Measurements from ENCODE around the gene SH3BP2.

The SH3BP2 gene

DNA sequence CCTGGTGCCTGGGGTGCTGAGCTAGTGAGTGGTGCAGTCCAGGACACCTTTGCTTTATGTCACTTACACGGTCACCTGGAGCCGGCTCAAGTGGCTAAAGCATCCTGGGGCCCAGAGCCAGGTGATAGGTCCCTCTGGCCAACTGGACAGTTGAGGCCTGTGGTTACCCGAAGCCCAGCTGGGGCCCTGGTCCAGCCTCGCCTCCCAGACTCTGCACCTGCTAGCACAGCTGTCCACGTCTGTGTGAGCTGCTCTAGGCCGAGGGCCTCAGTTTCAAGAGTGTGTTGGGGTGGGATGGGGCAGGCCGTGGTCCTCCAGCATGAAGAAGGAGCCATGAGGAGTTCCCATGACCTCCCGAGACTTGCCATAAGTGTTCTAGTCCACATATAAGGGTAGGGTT lies 43.1 kb downstream of the SH3BP2 start:
- DNase-seq, result no peak

DNA sequence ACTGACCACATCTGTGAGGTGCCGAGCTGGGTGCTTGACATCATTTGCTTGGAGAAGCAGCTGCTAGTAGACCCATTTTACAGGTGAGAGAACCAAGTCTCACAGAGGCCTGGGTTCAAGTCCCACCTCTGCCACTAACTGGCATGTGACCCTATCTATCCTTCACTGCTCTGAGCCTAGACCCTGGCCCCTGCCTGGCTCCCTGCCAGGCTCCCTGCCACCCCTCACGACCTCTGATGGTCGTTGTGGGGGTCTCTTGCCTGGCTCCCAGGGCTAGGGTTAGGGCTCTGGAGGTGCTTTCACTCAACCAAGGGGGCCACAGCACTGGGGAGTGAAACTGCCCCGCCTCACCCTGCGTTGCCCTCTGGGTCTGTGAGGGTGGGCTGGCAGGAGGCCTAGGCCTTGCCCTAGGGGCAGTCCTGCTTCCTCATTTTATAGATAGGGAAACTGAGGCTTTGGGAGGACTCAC lies 43.5 kb downstream of the SH3BP2 start:
- DNase-seq, result no peak

DNA sequence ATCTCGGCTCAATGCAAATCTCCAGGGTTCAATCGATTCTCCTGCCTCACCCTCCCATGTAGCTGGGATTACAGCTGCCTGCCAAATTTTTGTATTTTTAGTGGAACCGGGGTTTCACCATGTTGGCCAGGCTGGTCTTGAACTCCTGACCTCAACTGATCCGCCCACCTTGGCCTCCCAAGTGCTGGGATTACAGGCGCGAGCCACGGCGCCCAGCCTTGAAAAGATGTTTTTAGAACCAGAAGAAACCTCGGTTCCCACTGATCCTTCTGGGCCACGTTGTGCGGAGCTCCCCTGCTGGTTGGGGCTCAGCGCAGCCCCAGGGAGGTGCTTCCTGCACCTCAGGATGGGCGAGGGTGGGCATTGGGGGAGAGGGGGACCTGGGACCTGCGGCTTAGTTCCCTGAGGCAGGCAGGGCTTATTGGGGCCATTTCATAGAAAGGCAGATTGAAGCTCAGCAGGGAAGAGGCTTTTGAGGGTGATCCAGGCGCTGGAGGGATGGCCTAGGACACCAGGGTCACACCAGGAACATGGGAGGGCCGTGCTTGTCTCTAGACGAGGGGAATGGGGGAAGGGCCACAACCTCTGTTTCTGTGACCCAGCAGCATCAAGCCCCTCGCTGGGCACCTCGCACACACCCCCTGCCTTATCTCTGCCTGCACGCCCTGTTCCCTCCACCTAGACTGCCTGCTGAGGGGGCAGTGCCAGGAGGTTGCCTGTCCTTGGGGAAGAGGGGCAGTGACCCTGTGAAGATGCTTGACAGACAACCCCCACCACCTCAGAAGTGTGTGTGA lies 44.4 kb downstream of the SH3BP2 start:
- no peak for DNase-seq

DNA sequence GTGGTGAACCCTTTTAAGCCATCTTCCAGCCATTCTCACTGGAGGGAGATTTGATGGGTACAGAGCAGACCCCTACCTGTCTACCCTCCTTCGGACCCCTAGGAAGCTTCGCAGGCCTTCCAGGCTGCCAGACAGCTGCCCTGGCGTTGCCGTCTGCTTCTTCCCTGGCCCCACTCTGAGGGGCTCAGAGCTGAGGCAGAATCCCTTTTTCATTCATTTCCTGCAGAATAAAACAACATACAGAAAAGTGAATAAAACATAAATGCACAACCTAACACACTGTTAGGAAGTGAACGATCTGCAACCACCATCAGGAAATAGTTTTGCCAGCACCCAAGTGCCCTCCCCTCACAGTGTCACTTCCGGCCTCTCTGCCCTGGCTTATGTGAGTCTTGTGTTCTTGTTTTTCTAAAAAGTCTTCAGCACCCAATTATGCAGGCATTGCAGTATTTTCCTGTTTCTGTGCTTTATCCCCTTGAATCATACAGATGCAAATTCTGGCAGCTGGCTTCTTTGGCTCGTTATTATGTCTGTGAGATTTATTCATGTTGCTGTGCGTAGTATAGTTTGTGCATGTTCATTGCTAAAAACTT lies 45.1 kb downstream of the SH3BP2 start:
- DNase-seq, result no peak

DNA sequence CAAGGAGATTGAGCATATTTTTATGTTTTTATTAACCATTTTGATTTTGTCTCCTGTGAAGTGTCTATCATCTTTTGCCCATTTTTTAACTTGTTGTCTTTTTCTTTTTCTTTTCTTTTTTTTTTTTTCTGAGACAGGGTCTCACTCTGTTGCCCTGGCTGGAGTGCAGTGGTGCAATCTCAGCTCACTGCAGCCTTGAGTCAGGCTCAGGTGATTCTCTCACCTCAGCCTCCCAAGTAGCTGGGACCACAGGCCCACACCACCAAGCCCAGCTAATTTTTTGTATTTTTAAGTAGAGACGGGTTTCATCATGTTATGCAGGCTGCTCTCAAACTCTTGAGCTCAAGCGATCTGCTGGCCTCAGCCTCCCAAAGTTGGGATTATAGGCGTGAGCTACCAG lies 46.2 kb downstream of the SH3BP2 start:
- no peak for DNase-seq

DNA sequence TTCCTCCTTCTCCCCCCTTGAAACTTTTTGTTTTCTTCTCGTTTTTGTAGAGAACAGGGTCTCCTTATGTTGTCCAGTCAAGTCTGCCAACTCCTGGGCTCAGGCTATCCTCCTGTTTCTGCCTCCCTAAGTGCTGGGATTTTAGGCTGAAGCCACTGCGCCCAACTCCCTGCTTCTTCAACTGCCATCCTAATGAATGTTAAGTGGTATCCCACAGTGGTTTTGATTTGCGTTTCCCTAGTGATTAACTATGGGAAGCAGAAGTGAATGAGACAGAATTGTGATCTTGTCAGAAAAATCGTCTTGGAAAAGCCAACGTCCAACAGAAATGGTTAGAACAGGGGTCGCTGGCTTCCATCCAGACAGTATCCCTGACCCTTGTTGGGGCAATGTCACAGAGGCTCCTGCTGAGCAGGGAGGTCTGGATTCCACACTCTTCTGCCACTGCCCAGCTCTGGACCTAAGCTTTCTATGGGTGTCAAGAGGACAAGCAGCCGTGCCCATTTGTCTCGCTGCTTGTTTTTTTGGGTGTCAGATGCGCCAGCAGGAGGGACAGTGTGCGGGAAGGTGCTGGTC lies 49.9 kb downstream of the SH3BP2 start:
- no peak for DNase-seq

DNA sequence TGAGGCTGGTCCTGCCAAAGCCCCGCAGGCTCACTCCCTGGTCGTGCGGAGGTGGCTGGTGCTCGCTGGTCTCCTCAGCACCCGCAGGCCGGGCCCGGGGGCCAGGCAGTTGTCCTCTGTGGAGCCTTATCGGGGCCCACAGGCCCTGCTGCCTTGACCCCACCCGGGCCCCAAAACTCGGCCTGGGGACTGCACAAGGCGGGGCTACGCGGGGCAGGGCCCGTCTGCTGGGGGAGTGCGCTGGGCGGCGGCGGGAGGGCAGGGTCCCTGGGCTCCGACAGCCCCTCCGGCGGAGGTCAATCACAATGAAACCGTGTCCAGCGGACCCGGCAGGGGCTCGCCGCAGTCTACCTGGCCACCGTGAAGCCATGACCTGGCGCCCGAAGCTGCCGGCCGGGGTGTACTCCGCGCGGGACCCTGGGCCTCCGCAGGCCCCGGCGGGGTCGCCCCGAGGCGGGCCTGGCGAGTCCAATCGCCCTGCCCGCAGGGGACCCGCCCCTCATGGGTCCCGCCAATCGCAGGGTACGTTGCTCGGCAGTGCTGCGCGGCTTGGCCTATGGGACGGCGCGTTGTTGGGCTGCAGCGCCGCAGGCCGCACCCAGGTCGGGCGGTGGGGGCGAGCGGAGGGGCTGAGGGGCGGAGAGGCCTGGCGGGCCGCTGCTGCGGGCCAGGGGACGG lies 50.5 kb downstream of the SH3BP2 start, which contains the start of gene ADD1:
TSS of gene ADD1 (plus strand) at position 582 of the 678 bp plus-strand sequence. CDS start 32,072 bp downstream, outside the sequence.
- DNase-seq, result peak in 1 of 2 experiments; percentile 53

DNA sequence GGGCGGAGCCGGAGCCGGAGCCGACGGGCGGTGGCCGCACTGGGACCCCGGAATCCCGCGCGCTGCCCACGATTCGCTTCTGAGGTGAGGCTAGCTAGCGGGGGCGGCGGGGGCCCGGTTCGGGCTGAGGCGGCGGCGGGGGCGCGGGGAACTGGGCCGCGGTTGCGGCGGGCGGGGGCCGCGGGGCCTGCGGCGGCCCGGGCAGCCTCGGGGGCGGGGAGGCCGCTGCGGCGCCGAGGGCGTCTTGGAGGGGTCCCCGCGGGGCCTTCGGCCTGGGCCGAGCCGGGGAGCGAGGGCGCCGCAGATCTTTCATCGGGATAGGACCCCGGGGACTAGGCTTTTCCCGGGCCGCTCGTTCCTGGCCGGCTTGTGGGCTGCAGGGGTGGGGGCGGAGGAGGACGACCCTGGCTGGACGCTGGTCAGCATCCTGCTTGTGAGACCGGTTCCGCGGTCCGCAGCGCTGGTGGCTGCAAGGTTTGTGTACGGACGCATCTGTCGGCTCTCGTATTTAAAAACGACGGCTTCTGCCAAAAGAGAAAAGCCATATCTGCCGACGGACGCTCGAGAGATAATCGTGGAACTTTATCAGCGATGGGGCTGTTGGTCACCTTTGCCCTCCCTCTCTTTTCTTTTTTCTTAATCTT lies 51.2 kb downstream of the SH3BP2 start:
- DNase-seq, result no peak

DNA sequence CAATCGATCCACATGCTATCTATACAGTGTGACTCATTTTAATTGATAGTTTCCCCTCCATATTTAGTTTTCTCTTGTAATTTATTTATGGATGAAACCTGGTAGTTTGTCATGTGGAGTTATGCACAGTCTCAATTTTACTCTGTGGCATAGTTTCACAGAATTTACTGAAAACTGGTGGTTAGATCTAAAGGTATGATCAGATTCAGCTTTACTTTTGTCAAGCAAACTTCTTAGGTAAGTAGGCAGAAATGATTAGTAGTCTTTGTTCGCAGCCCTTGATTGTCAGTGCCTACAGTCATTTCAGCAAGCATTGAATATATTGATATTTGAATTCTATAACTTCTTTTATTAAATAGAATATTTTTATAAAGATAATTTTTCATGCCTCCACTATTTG lies 53.3 kb downstream of the SH3BP2 start:
- DNase-seq, result no peak

DNA sequence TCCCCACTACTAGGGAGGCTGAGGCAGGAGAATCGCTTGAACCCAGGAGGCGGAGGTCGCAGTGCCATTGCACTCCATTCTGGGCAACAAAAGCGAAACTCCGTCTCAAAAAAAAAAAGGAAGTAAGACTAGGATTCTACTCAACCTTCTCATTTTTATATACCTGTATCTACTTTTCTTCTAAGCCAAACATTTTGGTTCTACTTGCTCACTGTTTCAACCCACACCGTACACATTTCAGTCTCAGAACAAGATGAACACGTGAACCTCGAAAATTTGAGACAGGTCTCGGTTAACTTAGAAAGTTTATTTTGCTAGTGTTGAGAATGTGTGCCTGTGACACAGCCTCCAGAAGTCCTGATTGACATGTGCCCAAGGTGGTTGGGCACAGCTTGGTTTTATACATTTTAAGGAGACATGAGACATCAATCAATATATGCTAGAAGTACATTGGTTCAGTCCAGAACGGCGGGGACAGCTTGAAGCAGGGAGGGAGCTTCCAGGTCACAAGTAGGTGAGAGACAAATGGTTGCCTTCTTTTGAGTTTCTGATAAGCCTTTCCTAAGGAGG lies 54.5 kb downstream of the SH3BP2 start:
- no peak for DNase-seq

DNA sequence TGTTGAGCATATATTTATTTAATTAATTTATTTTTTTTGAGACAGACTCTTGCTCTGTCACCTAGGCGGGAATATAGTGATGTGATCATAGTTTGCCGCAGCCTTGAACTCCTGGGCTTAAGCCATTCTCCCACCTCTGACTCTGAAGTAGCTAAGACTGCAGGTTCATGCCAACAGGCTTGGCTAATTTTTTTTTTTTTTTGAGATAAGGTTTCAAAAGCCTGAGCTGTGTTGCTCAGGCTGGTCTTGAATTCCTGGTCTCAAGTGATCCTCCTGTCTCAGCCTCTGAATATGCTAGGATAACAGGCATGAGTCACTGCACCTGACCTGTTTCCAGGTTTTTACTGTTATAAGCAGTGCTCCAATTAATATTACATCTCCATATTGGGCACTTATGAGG lies 55.6 kb downstream of the SH3BP2 start:
- DNase-seq, result no peak

DNA sequence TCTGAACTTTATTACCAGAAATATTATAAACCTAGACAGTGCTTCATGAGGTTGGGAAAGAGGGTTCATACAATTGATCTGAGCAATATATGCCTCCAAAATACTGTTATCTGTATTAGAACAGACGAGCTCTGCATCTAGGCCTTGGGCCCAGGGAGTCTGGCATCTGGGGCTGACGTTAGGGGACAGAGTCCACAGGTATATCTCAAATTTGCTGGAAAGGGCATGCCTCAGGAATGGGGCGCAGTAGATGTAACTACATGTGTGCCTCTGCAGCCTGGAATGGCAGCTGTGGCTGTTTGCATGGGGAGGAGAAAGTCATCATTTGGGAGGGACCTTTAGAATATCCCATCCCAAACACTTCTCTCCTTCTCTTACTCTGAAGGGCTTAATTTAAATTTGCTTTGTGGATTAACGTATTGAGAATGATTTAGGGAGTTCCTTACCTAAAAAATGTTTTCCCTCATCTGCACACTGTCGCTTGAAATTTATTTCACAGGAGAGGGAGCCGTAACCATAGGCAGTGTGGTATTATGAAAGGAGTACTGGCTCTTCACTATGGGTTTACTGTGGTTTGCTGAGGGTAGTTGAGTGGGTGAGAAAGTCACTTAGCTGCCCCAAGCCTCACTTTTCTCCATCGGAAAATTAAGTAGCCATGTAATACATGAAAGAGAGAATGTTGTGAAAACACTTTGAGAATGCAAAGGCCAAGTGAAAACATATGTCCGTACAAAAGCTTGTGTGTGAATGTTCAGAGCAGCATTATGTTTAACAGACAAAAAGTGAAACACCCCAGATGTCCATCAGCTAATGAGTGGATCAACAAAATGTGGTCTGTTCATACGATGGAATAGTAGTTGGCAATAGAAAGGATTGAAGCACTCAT lies 56.6 kb downstream of the SH3BP2 start:
- DNase-seq, result no peak

DNA sequence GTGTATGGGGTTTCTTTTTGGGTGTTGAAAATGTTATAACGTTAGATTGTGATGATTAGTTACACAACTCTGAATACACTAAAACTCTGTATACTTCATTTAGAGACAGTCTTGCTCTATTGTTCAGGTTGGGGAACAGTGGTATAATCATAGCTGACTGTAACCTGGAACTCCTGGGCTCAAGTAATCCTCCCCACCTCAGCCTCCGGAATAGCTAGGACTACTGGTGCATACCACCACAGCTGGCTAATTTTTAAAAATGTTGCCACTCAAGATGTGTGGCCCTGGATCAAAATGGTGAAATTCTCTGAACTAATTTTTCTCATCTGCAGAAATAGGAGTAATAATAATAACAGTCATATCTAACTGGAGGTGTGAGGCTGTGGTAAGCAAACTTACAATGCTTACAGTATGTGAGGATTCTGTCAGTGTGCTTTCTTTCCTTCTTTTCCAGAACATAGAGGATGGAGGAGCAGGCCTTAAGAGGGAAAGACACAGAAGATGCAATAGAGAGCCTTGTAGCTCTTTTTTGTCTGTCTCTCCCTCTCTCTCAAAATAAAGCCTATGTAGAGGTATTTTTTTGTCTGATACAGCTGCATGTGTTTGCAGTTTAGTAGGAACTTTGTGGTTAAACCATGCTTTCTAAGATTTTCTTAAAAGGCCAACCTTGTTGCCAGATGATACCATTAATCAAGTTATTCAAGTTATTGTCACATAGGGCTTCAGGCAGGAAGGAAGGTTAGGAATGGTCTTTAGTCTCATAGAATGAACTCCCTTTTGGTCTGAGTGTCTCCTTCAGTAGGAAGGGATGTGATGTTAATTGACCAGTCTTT lies 58.3 kb downstream of the SH3BP2 start:
- DNase-seq, result no peak

DNA sequence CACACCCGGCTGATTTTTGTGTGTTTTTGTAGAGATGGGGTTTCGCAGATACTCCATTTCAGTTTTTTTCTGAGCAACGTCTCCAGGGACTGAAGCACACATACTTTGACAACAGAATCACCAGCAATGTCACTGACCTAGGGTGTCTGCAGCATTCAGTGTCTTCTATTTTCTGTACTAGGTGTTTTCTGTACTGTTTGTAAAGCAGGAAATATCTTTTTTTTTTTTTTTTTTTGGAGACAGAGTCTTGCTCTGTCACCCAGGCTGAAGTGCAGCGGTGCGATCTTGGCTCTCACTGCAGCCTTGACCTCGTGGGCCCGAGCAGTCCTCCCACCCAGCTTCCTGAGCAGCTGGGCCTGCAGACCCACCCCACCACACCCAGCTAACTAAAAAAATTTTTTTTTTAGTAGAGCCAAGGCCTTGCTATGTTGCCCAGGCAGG lies 59.6 kb downstream of the SH3BP2 start:
- DNase-seq, result no peak

DNA sequence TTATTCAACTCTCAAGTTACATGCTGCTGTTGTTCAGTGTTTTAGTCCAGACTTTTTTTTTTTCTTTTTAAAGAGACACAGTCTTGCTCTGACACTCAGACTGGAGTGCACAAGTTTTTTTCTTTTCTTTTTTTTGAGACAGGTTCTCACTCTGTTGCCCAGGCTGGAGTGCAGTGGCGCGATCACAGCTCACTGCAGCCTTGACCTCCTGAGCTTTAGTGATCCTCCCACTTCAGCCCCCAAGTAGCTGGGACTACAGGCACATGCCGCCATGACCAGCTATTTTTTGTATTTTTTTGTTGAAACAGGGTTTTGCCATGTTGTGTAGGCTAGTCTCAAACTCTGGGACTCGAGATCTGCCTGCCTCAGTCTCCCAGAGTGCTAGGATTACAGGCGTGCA lies 62.7 kb downstream of the SH3BP2 start:
- no peak for DNase-seq

DNA sequence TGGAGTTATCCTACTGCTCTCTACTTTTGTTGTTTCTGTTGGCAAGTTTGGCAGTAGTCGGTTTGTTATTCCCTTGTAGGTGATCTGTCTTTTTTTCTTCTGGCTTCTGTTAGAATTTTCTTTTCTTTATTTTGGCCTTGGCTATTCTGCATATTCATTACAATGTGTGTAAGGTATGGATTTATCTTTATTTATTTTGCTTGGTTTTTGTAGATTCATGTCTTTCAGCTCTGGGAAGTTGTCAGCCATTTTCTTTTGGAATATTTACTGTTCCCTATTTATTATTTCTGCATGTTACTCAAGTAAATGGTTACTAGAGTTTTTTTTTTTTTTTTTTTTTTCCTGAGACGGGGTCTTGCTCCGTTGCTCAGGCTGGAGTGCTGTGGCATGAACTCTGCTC lies 63.4 kb downstream of the SH3BP2 start:
- DNase-seq, result no peak

DNA sequence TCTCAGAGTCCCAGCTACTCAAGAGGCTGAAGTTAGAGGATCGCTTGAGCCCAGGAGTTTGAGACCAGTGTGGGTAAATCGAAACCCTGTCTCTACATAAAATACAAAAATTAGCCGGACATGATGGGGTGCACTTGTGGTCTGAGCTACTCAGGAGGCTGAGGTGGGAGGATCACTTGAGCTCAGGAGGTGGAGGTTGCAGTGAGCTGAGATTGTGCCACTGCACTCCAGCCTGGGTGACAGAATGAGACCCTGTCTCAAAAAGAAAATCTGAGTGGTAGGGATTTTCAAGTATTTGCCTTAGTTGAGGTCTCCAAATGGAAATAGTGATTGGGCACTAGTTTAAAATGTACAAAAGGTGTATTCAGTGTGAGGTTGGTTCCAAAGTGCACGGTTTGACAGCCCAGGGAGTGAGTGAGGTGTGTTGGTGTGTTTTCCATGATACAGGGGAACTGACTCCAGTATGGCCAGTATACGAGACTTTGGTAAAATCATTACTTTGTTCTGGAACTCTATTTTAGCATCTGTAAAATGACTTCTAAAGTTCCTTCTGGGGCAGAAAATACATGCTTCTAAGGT lies 64.6 kb downstream of the SH3BP2 start:
- DNase-seq, result no peak

DNA sequence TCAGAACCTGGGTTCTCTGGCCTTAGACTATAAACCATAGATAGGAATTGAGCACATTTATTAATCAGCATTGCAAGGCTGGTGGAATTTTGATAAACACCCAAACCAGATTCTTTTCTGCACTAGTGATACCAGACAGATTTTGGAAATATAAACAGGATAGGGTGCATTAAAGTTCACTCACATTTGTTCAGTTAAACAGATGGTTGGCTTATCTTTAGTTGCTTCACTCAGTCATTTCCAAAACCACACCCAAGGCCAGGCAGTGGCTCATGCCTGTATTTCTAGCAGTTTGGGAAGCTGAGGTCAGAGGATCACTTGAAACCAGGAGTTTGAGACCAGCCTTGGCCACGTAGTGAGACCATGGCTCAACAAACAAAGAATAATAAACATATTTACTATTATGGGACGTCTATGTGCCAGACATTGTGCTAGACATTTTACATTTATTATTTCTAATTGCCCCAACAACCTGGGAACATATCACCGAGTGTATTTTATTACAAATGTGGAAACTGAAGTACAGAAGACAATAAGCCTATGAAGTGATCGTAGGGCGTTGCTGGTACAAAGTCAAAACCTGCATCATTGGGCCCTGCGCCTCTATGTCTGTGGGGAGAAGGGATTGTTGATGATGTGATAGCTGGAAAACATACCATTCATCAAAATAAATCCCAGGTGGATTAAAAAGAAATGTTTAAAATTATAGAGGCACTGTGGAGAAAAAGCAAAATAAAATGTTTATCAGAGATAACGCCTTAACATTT lies 65.7 kb downstream of the SH3BP2 start:
- DNase-seq, result no peak

DNA sequence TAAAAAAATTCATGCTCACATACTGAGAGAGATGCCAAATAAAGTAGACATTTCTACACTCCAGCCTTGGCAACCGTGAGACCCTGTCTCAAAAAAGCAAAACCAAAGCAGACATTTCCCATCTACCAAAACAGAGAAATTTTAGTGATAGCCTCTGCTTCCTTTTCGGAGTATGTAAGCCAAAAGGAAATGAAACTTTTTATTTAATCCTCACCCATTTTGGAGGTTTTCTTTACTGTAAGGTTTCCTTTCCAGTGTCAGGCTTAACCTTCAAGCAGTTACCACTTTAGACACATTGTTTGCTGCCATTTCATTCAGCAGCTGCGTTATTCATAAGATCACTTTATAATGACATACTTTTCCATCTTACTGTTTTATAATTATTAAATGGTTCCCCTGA lies 66.6 kb downstream of the SH3BP2 start:
- DNase-seq, result no peak
